H9 (cell line): ENCODE measurements around the gene CDKN2D. TPM values are rescaled to one million over a fixed set of nuclear protein-coding genes. Genes with fewer than 3 reads are reported as not detected.

Source experiments
- DNase-seq: peaks from one replicate; pipeline ENCODE4 v3.0.0-alpha.2; 2017
- H2AFZ ChIP-seq: one replicate; pipeline ENCODE4 v1.6.1; 2013; ENCODE audit warnings: mild to moderate bottlenecking, low read length, control low read depth, moderate library complexity
- H2AK5ac ChIP-seq: 2 replicates; pipeline ENCODE4 v1.6.1; 2013; ENCODE audit warnings: low read length, control low read depth, mixed read lengths; ENCODE audit not compliant: insufficient read length
- H2BK120ac ChIP-seq: one replicate; pipeline ENCODE4 v1.6.1; 2013; ENCODE audit warnings: low read depth, mild to moderate bottlenecking, low read length, control low read depth, inconsistent platforms; ENCODE audit not compliant: poor library complexity, severe bottlenecking
- H2BK12ac ChIP-seq: 2 replicates; pipeline ENCODE4 v1.6.1; 2013; ENCODE audit warnings: low read length, control low read depth, mixed read lengths, low read depth; ENCODE audit not compliant: insufficient read length
- H2BK15ac ChIP-seq: 2 replicates; pipeline ENCODE4 v1.6.1; 2013; ENCODE audit warnings: low read depth, low read length, control low read depth
- H2BK20ac ChIP-seq: one replicate; pipeline ENCODE4 v1.6.1; 2013; ENCODE audit warnings: low read depth, mild to moderate bottlenecking, low read length, control low read depth, inconsistent platforms; ENCODE audit not compliant: poor library complexity, severe bottlenecking
- H2BK5ac ChIP-seq: 2 replicates; pipeline ENCODE4 v1.6.1; 2013; ENCODE audit warnings: low read length, control low read depth, mixed read lengths; ENCODE audit not compliant: insufficient read length
- H3K14ac ChIP-seq: 2 replicates; pipeline ENCODE4 v1.6.1; 2013; ENCODE audit warnings: low read length, control low read depth; ENCODE audit not compliant: insufficient read depth
- H3K18ac ChIP-seq: 2 replicates; pipeline ENCODE4 v1.6.1; 2013; ENCODE audit warnings: low read depth, mild to moderate bottlenecking, mixed read lengths, low read length, control low read depth; ENCODE audit not compliant: insufficient read length
- H3K23ac ChIP-seq: 2 replicates; pipeline ENCODE4 v1.6.1; 2013; ENCODE audit warnings: low read length, control low read depth, mixed read lengths, low read depth; ENCODE audit not compliant: insufficient read length
- H3K23me2 ChIP-seq: 2 replicates; pipeline ENCODE4 v1.6.1; 2013; ENCODE audit warnings: low read depth, mild to moderate bottlenecking, mixed read lengths, low read length, control low read depth; ENCODE audit not compliant: insufficient read length, poor library complexity, severe bottlenecking
- H3K27ac ChIP-seq: 2 replicates; pipeline ENCODE4 v1.5.1; 2013; ENCODE audit warnings: low read length, control low read depth, mixed read lengths, low read depth; ENCODE audit not compliant: insufficient read length
- H3K27me3 ChIP-seq: 2 replicates; pipeline ENCODE4 v1.6.1; 2013; ENCODE audit warnings: low read length, control low read depth, inconsistent platforms; ENCODE audit not compliant: insufficient read depth
- H3K4ac ChIP-seq: 2 replicates; pipeline ENCODE4 v1.6.1; 2013; ENCODE audit warnings: low read depth, mild to moderate bottlenecking, control low read depth, inconsistent platforms, low read length, moderate library complexity
- H3K4me1 ChIP-seq: 2 replicates; pipeline ENCODE4 v1.6.1; 2013; ENCODE audit warnings: low read length, control low read depth, inconsistent platforms; ENCODE audit not compliant: insufficient read depth
- H3K4me2 ChIP-seq: 2 replicates; pipeline ENCODE4 v1.6.1; 2013; ENCODE audit warnings: low read length, control low read depth, mixed read lengths; ENCODE audit not compliant: insufficient read length, insufficient read depth
- H3K56ac ChIP-seq: 2 replicates; pipeline ENCODE4 v1.6.1; 2013; ENCODE audit warnings: low read depth, mild to moderate bottlenecking, mixed read lengths, low read length, control low read depth; ENCODE audit not compliant: insufficient read length
- H3K79me1 ChIP-seq: 2 replicates; pipeline ENCODE4 v1.6.1; 2013; ENCODE audit warnings: low read depth, mild to moderate bottlenecking, moderate library complexity, low read length, control low read depth, inconsistent platforms; ENCODE audit not compliant: insufficient read depth, poor library complexity, severe bottlenecking
- H3K79me2 ChIP-seq: 2 replicates; pipeline ENCODE4 v1.6.1; 2013; ENCODE audit warnings: low read length, control low read depth, inconsistent platforms; ENCODE audit not compliant: insufficient read depth
- H3K9ac ChIP-seq: 2 replicates; pipeline ENCODE4 v1.6.1; 2013; ENCODE audit warnings: low read length, control low read depth, mixed read lengths; ENCODE audit not compliant: insufficient read length; ENCODE audit errors: extremely low read depth
- H3K9me3 ChIP-seq: one replicate; pipeline ENCODE4 v1.6.1; 2013; ENCODE audit warnings: low read depth, low read length, inconsistent platforms; ENCODE audit not compliant: control insufficient read depth
- H3T11ph ChIP-seq: one replicate; pipeline ENCODE4 v1.6.1; 2013; ENCODE audit warnings: mild to moderate bottlenecking, low read length, control low read depth, inconsistent platforms
- H4K20me1 ChIP-seq: one replicate; pipeline ENCODE4 v1.6.1; 2013; ENCODE audit not compliant: control insufficient read depth, insufficient read length, insufficient read depth
- H4K5ac ChIP-seq: 2 replicates; pipeline ENCODE4 v1.6.1; 2013; ENCODE audit warnings: low read depth, mild to moderate bottlenecking, mixed read lengths, low read length, control low read depth; ENCODE audit not compliant: insufficient read length
- H4K8ac ChIP-seq: replicated peaks from 2 replicates; pipeline ENCODE4 v1.6.1; 2013; ENCODE audit warnings: low read length, control low read depth, mixed read lengths, low read depth; ENCODE audit not compliant: insufficient read length
- H4K91ac ChIP-seq: 2 replicates; pipeline ENCODE4 v1.6.1; 2013; ENCODE audit warnings: low read depth, mild to moderate bottlenecking, moderate library complexity, mixed read lengths, low read length, control low read depth; ENCODE audit not compliant: insufficient read length
- H3K27ac Mint-ChIP-seq, 3 experiments: 2 replicates in 2 of 3; 3 replicates in 1 of 3; pipeline ENCODE4 v1.8.0; 2020 to 2021; ENCODE audit warnings: mixed read lengths in 3 of 3, mild to moderate bottlenecking in 1 of 3, moderate library complexity in 1 of 3
- H3K27me3 Mint-ChIP-seq: 2 replicates; pipeline ENCODE4 v1.8.0; 2021; ENCODE audit warnings: low read depth, mild to moderate bottlenecking, moderate library complexity, mixed read lengths
- H3K36me3 Mint-ChIP-seq, 3 experiments: 2 replicates in 2 of 3; 3 replicates in 1 of 3; pipeline ENCODE4 v1.8.0; 2020 to 2021; ENCODE audit warnings: low read depth in 3 of 3, mixed read lengths in 3 of 3; ENCODE audit not compliant: insufficient read depth in 1 of 3
- H3K4me1 Mint-ChIP-seq, 2 experiments: 2 replicates each; pipeline ENCODE4 v1.8.0; 2020; ENCODE audit warnings: mixed read lengths in 2 of 2
- H3K4me3 Mint-ChIP-seq, 2 experiments: 2 replicates in 1 of 2; 3 replicates in 1 of 2; pipeline ENCODE4 v1.8.0; 2020 to 2021; ENCODE audit warnings: mild to moderate bottlenecking in 2 of 2, mixed read lengths in 2 of 2, moderate library complexity in 1 of 2
- H3K9me3 Mint-ChIP-seq, 2 experiments: 2 replicates in 1 of 2; 3 replicates in 1 of 2; pipeline ENCODE4 v1.8.0; 2020; ENCODE audit warnings: mild to moderate bottlenecking in 2 of 2, mixed read lengths in 2 of 2, moderate library complexity in 1 of 2
- WGBS: extraction: QIAGEN DNeasy Blood & Tissue Kit; methylation state at CpG from one replicate; pipeline ENCODE4 v1.1.7; 2013; ENCODE audit warnings: missing lambda C conversion rate, low lambda C conversion rate, mixed read lengths; ENCODE audit not compliant: insufficient read length; ENCODE audit errors: extremely low coverage; 5-methylcytosine and 5-hydroxymethylcytosine counted together
- total RNA-seq: library from RNA; stranded (reverse); gene quantifications from 2 replicates; pipeline ENCODE4 v1.2.1, GENCODE V29; 2021
- TF ChIP-seq, protein P1 (sequence below): fragments of 200-600 bp; sonication (generic); conservative IDR thresholded peaks from 3 replicates; pipeline ENCODE4 v1.8.0; 2021; ENCODE audit warnings: antibody characterized with exemption, mild to moderate bottlenecking

Gene CDKN2D
- total RNA-seq, 1 experiment from 2014 or later = 2.8 TPM

- Histone ChIP-seq H3K79me2 (no peaks in the 10 kb centered on the region), H2BK12ac (no peak within 1 kb of the TSS), H2BK120ac (no peak within 1 kb of the TSS), H3K4me2 (peak within 1 kb of the TSS; percentile 32), H3K27ac (no peak within 1 kb of the TSS), H3K27me3 (no peaks in the 10 kb centered on the region), H4K8ac (no peak within 1 kb of the TSS), H3K9me3 (no peaks in the 10 kb centered on the region), H3K9ac (peak within 1 kb of the TSS; percentile 24), H3K79me1 (no peaks in the 10 kb centered on the region), H2AK5ac (no peak within 1 kb of the TSS), H2BK5ac (no peak within 1 kb of the TSS), H2AFZ (no peak within 1 kb of the TSS), H3K14ac (peak within 1 kb of the TSS; percentile 64; the same call in 1 of the 2 replicates), H4K91ac (no peak within 1 kb of the TSS), H3K18ac (peak within 1 kb of the TSS; percentile 17), H4K5ac (no peak within 1 kb of the TSS), H2BK20ac (no peak within 1 kb of the TSS), H3K4me1 (no peaks in the 10 kb centered on the region), H2BK15ac (no peak within 1 kb of the TSS), H3K23ac (no peak within 1 kb of the TSS), H3K4ac (no peak within 1 kb of the TSS), H4K20me1 (no peaks in the 10 kb centered on the region), H3T11ph (no peak within 1 kb of the TSS), H3K23me2 (no peaks in the 10 kb centered on the region), H3K56ac (no peak within 1 kb of the TSS)
- Mint-ChIP-seq H3K4me3 (peak within 1 kb of the TSS; percentile 75 to 98), H3K4me1 (peaks cover 12 to 22% of the 10 kb centered on the region in 2 experiments), H3K36me3 (peaks cover 5 to 25% (median 22%) of the 10 kb centered on the region in 3 experiments), H3K27ac (peak within 1 kb of the TSS; percentile 36 to 94 (median 65); a peak in 4 of 7 replicates), H3K27me3 (peaks cover 9% of the 10 kb centered on the region), H3K9me3 (no peaks in the 10 kb centered on the region)
- DNase-seq = peak; percentile 85
- WGBS = 100% methylated on average over 4 of the region's 35 CpGs
- TF ChIP-seq, protein P1, sequence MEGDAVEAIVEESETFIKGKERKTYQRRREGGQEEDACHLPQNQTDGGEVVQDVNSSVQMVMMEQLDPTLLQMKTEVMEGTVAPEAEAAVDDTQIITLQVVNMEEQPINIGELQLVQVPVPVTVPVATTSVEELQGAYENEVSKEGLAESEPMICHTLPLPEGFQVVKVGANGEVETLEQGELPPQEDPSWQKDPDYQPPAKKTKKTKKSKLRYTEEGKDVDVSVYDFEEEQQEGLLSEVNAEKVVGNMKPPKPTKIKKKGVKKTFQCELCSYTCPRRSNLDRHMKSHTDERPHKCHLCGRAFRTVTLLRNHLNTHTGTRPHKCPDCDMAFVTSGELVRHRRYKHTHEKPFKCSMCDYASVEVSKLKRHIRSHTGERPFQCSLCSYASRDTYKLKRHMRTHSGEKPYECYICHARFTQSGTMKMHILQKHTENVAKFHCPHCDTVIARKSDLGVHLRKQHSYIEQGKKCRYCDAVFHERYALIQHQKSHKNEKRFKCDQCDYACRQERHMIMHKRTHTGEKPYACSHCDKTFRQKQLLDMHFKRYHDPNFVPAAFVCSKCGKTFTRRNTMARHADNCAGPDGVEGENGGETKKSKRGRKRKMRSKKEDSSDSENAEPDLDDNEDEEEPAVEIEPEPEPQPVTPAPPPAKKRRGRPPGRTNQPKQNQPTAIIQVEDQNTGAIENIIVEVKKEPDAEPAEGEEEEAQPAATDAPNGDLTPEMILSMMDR = no peak
These were observed 18.5 kb upstream of the CDKN2D start, which contains the start of gene AP1M2 for GRCh38 chr19:10587022-10587838. Gene AP1M2 (minus strand): TSS chr19:10587312. CDS start chr19:10587231, 81 bp downstream.
